ENCODE data around the gene CIT. TPM values are rescaled to one million over a fixed set of nuclear protein-coding genes. Genes with fewer than 3 reads are reported as not detected.
A peak's percentile ranks its signal among the peaks of the same experiment; 100 is the strongest.
"Not testable (repeated sequence)": the region's sequence is repeated elsewhere in the genome, so short reads cannot be mapped to it uniquely, and the experiment has no call there.

Gene CIT
- total RNA-seq, 6 experiments from 2014 or later: 1.8 to 12.8 (median 3.3) TPM

GRCh38 chr12:119902084-119902509 lies 25.0 kb upstream of the CIT start:
- peak in 2 of 3 donors; percentile 40 to 46 for DNase-seq
- no peaks in the 10 kb centered on the region for H3K36me3 ChIP-seq
- intact Hi-C loops (cut with DNase I): no loop called here
- H3K4me1 ChIP-seq: no peaks in the 10 kb centered on the region
- 0% methylated on average over 5 of the region's 5 CpGs for WGBS (ENCODE audit: insufficient coverage, low coverage, low lambda C conversion rate, missing lambda C conversion rate)
- ATAC-seq: peak; percentile 84 to 95 (median 88)
- H3K27me3 ChIP-seq: no peaks in the 10 kb centered on the region
- no peak overlapping the region for H3K27ac ChIP-seq
- TF ChIP-seq POLR2A (IDR thresholded peaks at IDR 0.05) (no peak), CTCF (IDR thresholded peaks at IDR 0.05) (peak; percentile 81 to 90 (median 85))
- no peak overlapping the region for H3K4me3 ChIP-seq
- no peaks in the 10 kb centered on the region for H3K9me3 ChIP-seq

GRCh38 chr12:119901670-119902069 lies 24.6 kb upstream of the CIT start:
- no peak for TF ChIP-seq CTCF (IDR thresholded peaks at IDR 0.05)
- TF ChIP-seq POLR2A (IDR thresholded peaks at IDR 0.05): no peak
- no peak for ATAC-seq
- Histone ChIP-seq H3K4me3 (no peak overlapping the region), H3K27ac (no peak overlapping the region), H3K9me3 (no peaks in the 10 kb centered on the region), H3K27me3 (no peaks in the 10 kb centered on the region), H3K4me1 (no peaks in the 10 kb centered on the region), H3K36me3 (no peaks in the 10 kb centered on the region)
- 56% methylated on average over 2 of the region's 2 CpGs for WGBS (ENCODE audit: insufficient coverage, low coverage, low lambda C conversion rate, missing lambda C conversion rate)
- no peak for DNase-seq
- intact Hi-C loops (cut with DNase I): no loop called here

GRCh38 chr12:119894916-119895315 lies 17.8 kb upstream of the CIT start:
- no peaks in the 10 kb centered on the region for H3K27me3 ChIP-seq

GRCh38 chr12:119892611-119893010 lies 15.5 kb upstream of the CIT start:
- H3K4me1 ChIP-seq; DNase-seq; ATAC-seq; intact Hi-C loops (cut with DNase I); H3K27ac ChIP-seq; H3K27me3 ChIP-seq; H3K9me3 ChIP-seq; H3K4me3 ChIP-seq; H3K36me3 ChIP-seq: not testable (repeated sequence)
- 50% methylated on average over 1 of the region's 1 CpG for WGBS (ENCODE audit: insufficient coverage, low coverage, low lambda C conversion rate, missing lambda C conversion rate)

More at GRCh38 chr12:119894916-119895315, 17.8 kb upstream of the CIT start:
- no peaks in the 10 kb centered on the region for H3K4me1 ChIP-seq
- H3K4me3 ChIP-seq: no peak overlapping the region
- TF ChIP-seq POLR2A (IDR thresholded peaks at IDR 0.05): no peak
- TF ChIP-seq CTCF (IDR thresholded peaks at IDR 0.05): no peak
- no peaks in the 10 kb centered on the region for H3K9me3 ChIP-seq
- H3K36me3 ChIP-seq: no peaks in the 10 kb centered on the region
- intact Hi-C loops (cut with DNase I): no loop called here
- WGBS (ENCODE audit: insufficient coverage, low coverage, low lambda C conversion rate, missing lambda C conversion rate): 7% methylated on average over 1 of the region's 1 CpG
- H3K27ac ChIP-seq: no peak overlapping the region
- ATAC-seq (no peak), DNase-seq (no peak)

- no peaks in the 10 kb centered on the region for H3K27me3 ChIP-seq
- intact Hi-C loops (cut with DNase I): no loop called here
- H3K4me3 ChIP-seq: no peak overlapping the region
- no peaks in the 10 kb centered on the region for H3K4me1 ChIP-seq
- no peaks in the 10 kb centered on the region for H3K9me3 ChIP-seq
- DNase-seq (no peak), ATAC-seq (no peak)
- no peaks in the 10 kb centered on the region for H3K36me3 ChIP-seq
- TF ChIP-seq CTCF (IDR thresholded peaks at IDR 0.05): no peak
- TF ChIP-seq POLR2A (IDR thresholded peaks at IDR 0.05): no peak
- H3K27ac ChIP-seq: no peak overlapping the region
- 79% methylated on average over 3 of the region's 3 CpGs for WGBS (ENCODE audit: insufficient coverage, low coverage, low lambda C conversion rate, missing lambda C conversion rate)
Measured at GRCh38 chr12:119885549-119885948, 8.4 kb upstream of the CIT start.

- H3K27me3 ChIP-seq; H3K9me3 ChIP-seq; H3K4me1 ChIP-seq; ATAC-seq; H3K27ac ChIP-seq; H3K36me3 ChIP-seq; intact Hi-C loops (cut with DNase I); DNase-seq; H3K4me3 ChIP-seq: not testable (repeated sequence)
- WGBS (ENCODE audit: insufficient coverage, low coverage, low lambda C conversion rate, missing lambda C conversion rate): 51% methylated on average over 4 of the region's 4 CpGs
Measured at GRCh38 chr12:119883791-119884190, 6.7 kb upstream of the CIT start.
